Astrocyte of the cerebellum (primary cell): ENCODE data around the gene DIP2C.

Experiments
- DNase-seq: peaks from one replicate; pipeline ENCODE4 v3.0.0-alpha.2; 2011; ENCODE audit warnings: low read depth
- H3K4me3 ChIP-seq: 2 replicates; pipeline ENCODE4 v1.5.1; 2011; ENCODE audit warnings: mild to moderate bottlenecking, low read depth, low read length, moderate library complexity
- CTCF ChIP-seq: IDR thresholded peaks from 2 replicates; pipeline ENCODE4 v1.5.1; 2012; ENCODE audit warnings: low read length, low read depth, moderate library complexity, mild to moderate bottlenecking; ENCODE audit errors: missing control alignments
- in situ Hi-C: cut with HindIII; loops from 2 replicates; pipeline ENCODE4 v1.10.0; 2017; ENCODE audit warnings: low sequenced_read_pairs

Gene DIP2C

GRCh38 chr10:557792-558328 lies 131.6 kb downstream of the DIP2C start:
- H3K4me3 ChIP-seq = no peak overlapping the region
- no peak for TF ChIP-seq CTCF
- no peak for DNase-seq
- in situ Hi-C loops = no loop called here

- no peak for TF ChIP-seq CTCF
- no peak for DNase-seq
- H3K4me3 ChIP-seq = no peak overlapping the region
- in situ Hi-C loops = no loop called here
Measured at GRCh38 chr10:556971-557637, 132.4 kb downstream of the DIP2C start.

- H3K4me3 ChIP-seq = no peak overlapping the region
- no peak for TF ChIP-seq CTCF
- DNase-seq = no peak
- in situ Hi-C loops = no loop called here
Measured at GRCh38 chr10:555682-556350, 133.7 kb downstream of the DIP2C start.

- no peak overlapping the region for H3K4me3 ChIP-seq
Measured at GRCh38 chr10:555281-555680, 134.2 kb downstream of the DIP2C start.

GRCh38 chr10:554182-554848 lies 135.2 kb downstream of the DIP2C start:
- no peak for TF ChIP-seq CTCF
- in situ Hi-C loops = no loop called here
- H3K4me3 ChIP-seq = no peak overlapping the region
- DNase-seq = no peak

More at GRCh38 chr10:555281-555680, 134.2 kb downstream of the DIP2C start:
- in situ Hi-C loops = no loop called here
- no peak for TF ChIP-seq CTCF
- DNase-seq = no peak

GRCh38 chr10:553233-553632 lies 136.2 kb downstream of the DIP2C start:
- no peak for DNase-seq
- no peak for TF ChIP-seq CTCF
- in situ Hi-C loops = no loop called here
- no peak overlapping the region for H3K4me3 ChIP-seq
